GM12874 (cell line): ENCODE data around the gene TLX1.

Source experiments
- CTCF ChIP-seq: IDR thresholded peaks from 2 replicates; pipeline ENCODE4 v1.5.1; 2011; ENCODE audit warnings: low read depth, mild to moderate bottlenecking, control low read depth, low read length, moderate library complexity; ENCODE audit not compliant: insufficient read depth

The TLX1 gene

GRCh38 chr10:101136007-101136707 is 5.1 kb downstream of the TLX1 start:
- no peak for TF ChIP-seq CTCF

- TF ChIP-seq CTCF = no peak
Measured at GRCh38 chr10:101136708-101137121, 5.6 kb downstream of the TLX1 start.

GRCh38 chr10:101137271-101137670 is 6.2 kb downstream of the TLX1 start:
- no peak for TF ChIP-seq CTCF

GRCh38 chr10:101138788-101139420 is 7.8 kb downstream of the TLX1 start:
- TF ChIP-seq CTCF = no peak

GRCh38 chr10:101139421-101139911 is 8.4 kb downstream of the TLX1 start:
- TF ChIP-seq CTCF = no peak

GRCh38 chr10:101140084-101140949 is 9.2 kb downstream of the TLX1 start:
- no peak for TF ChIP-seq CTCF

GRCh38 chr10:101140950-101141615 is 10.0 kb downstream of the TLX1 start:
- TF ChIP-seq CTCF = no peak
